Testis (tissue), 3 donors: ENCODE measurements around the gene SLC4A8. TPM values are rescaled to one million over a fixed set of nuclear protein-coding genes. Genes with fewer than 3 reads are reported as not detected.

Experiments used
- DNase-seq: peaks from one replicate; pipeline ENCODE4 v3.0.0-alpha.2; 2019
- H3K27ac ChIP-seq, 2 donors: fragments of 200-600 bp; sonication (generic); one replicate each; pipeline ENCODE4 v1.5.1; 2019
- H3K27me3 ChIP-seq: fragments of 200-600 bp; sonication (generic); one replicate; pipeline ENCODE4 v1.5.1; 2019
- H3K36me3 ChIP-seq: fragments of 200-600 bp; sonication (generic); one replicate; pipeline ENCODE4 v1.5.1; 2017; ENCODE audit warnings: low read depth; ENCODE audit errors: missing control alignments
- H3K4me1 ChIP-seq: fragments of 200-600 bp; sonication (generic); one replicate; pipeline ENCODE4 v1.5.1; 2019
- H3K4me3 ChIP-seq, 2 donors: fragments of 200-600 bp; sonication (generic); one replicate each; pipeline ENCODE4 v1.5.1; 2017 to 2019
- H3K9me3 ChIP-seq: fragments of 200-600 bp; sonication (generic); one replicate; pipeline ENCODE4 v1.5.1; 2017
- POLR2A ChIP-seq: fragments of 450-650 bp; IDR thresholded peaks from one replicate; pipeline ENCODE4 v1.6.1; 2017; ENCODE audit warnings: antibody characterized with exemption, mild to moderate bottlenecking, moderate library complexity
- WGBS, 2 donors: methylation state at CpG; one replicate each; pipeline ENCODE4 v1.1.5; 2018; 5-methylcytosine and 5-hydroxymethylcytosine counted together
- intact Hi-C: fragments of 100-400 bp; cut with DNase I; formaldehyde crosslinking; loops from one replicate; pipeline ENCODE4 v1.15.1; 2023; ENCODE audit warnings: low total_unique reads
- polyA plus RNA-seq: library from polyadenylated mRNA; stranded (reverse); fragments of 350-450 nt; fragmentation: Illumina TruSeq; extraction: RNeasy Lipid Tissue Mini Kit (QIAGEN cat#74804); gene quantifications from one replicate; pipeline ENCODE4 v1.2.3, GENCODE V29; 2014; ENCODE audit warnings: low read depth, low replicate concordance; ENCODE audit not compliant: insufficient read depth
- total RNA-seq, 2 donors: library from RNA; depleted of rRNA; stranded (reverse); fragments of >200 nt; gene quantifications; one replicate each; pipeline ENCODE4 v1.2.3, GENCODE V29; 2016
- TF ChIP-seq, protein P1 (sequence below), 3 experiments: fragments of 450-650 bp in 2 of 3; fragments of 200-600 bp in 1 of 3; sonication (generic) in 1 of 3; IDR thresholded peaks; one replicate each; pipeline ENCODE4 v1.5.1; 2016 to 2019; ENCODE audit warnings: antibody characterized with exemption in 3 of 3, mild to moderate bottlenecking in 2 of 3, moderate library complexity in 1 of 3

SLC4A8 gene
- total and polyA plus RNA-seq, 3 donors from 2014 or later: 52.7 to 78.6 (median 63.7) TPM

DNA sequence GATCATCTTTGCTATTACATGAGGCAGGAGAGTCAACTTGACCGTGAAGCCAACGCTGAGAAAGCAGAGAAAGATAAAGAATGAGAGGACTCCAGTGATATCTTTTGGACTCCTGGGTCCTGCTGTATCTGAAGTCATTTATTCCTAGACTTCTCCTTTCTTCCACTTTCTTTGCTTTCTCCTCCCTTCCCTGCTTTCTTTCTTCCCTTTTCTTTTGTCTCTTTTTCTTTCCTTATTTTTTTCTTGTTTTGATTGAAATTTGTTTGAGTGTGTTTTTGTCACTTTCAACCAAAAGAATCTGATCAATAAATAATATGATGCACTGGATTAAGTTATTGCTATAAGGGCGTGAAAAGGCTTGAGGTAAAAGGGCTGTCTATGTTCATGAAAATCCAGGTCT, 20.0 kb upstream of the SLC4A8 start:
- Histone ChIP-seq H3K27ac (no peak overlapping the region), H3K4me3 (no peak overlapping the region), H3K4me1 (peaks cover 4% of the 10 kb centered on the region), H3K9me3 (no peaks in the 10 kb centered on the region), H3K36me3 (no peaks in the 10 kb centered on the region), H3K27me3 (no peaks in the 10 kb centered on the region)
- 94 to 95% methylated on average over 3 of the region's 3 CpGs for WGBS, 2 donors
- intact Hi-C loops: no loop called here
- DNase-seq: no peak
- no peak for TF ChIP-seq POLR2A
- TF ChIP-seq, protein P1, sequence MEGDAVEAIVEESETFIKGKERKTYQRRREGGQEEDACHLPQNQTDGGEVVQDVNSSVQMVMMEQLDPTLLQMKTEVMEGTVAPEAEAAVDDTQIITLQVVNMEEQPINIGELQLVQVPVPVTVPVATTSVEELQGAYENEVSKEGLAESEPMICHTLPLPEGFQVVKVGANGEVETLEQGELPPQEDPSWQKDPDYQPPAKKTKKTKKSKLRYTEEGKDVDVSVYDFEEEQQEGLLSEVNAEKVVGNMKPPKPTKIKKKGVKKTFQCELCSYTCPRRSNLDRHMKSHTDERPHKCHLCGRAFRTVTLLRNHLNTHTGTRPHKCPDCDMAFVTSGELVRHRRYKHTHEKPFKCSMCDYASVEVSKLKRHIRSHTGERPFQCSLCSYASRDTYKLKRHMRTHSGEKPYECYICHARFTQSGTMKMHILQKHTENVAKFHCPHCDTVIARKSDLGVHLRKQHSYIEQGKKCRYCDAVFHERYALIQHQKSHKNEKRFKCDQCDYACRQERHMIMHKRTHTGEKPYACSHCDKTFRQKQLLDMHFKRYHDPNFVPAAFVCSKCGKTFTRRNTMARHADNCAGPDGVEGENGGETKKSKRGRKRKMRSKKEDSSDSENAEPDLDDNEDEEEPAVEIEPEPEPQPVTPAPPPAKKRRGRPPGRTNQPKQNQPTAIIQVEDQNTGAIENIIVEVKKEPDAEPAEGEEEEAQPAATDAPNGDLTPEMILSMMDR (IDR thresholded peaks at IDR 0.05): no peak

DNA sequence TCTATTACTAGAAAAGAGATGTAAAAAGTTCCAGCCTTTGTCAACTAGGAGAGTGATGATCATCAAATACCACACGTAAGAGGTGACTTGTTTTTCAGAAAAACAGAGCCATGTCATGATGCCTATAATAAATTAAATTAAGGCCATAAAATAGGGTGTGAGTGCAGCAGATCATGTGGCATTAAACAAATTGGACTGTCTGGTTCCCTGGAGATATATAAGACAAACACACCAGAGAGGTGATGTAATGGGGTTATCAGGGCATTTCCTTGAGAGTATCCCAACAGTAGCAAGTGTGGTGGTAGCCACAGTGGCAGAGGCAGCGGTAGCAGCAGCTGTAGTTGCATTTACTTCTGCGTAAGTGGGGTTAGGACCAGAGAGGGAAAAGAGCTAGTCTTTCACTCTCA, 18.8 kb upstream of the SLC4A8 start:
- no peak overlapping the region for H3K27ac ChIP-seq
- peaks cover 7% of the 10 kb centered on the region for H3K4me1 ChIP-seq
- H3K4me3 ChIP-seq: no peak overlapping the region
- 88 to 91% methylated on average over 3 of the region's 3 CpGs for WGBS, 2 donors
- no peaks in the 10 kb centered on the region for H3K36me3 ChIP-seq
- intact Hi-C loops: no loop called here
- no peak for TF ChIP-seq POLR2A
- TF ChIP-seq, protein P1 (IDR thresholded peaks at IDR 0.05): no peak
- no peaks in the 10 kb centered on the region for H3K9me3 ChIP-seq
- no peaks in the 10 kb centered on the region for H3K27me3 ChIP-seq
- DNase-seq: no peak

DNA sequence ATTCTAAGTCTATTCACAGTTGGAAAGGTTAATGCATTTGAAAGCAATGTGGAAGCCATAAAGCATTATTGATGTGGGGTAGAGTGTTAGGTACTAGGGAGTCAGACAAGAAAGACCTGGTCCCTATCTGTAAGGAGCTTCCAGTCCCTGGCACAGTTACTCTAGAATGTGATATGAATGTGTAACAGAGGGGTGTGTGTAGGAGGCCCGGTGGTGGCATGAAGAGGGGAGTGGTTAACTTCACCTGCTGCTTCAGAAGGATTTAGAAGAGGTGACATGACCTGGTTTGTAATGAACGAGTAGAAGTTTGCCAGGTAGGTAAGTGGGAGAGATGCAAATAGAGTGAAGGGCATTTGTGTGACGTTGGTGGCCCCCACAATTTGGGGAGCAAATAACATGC, 18.3 kb upstream of the SLC4A8 start:
- TF ChIP-seq, protein P1 (IDR thresholded peaks at IDR 0.05): no peak
- no peak for TF ChIP-seq POLR2A
- intact Hi-C loops: no loop called here
- DNase-seq: no peak
- H3K36me3 ChIP-seq: no peaks in the 10 kb centered on the region
- H3K9me3 ChIP-seq: no peaks in the 10 kb centered on the region
- H3K27ac ChIP-seq: no peak overlapping the region
- H3K27me3 ChIP-seq: no peaks in the 10 kb centered on the region
- WGBS, 2 donors: 59 to 81% methylated on average over 3 of the region's 3 CpGs
- H3K4me3 ChIP-seq: no peak overlapping the region
- H3K4me1 ChIP-seq: peaks cover 7% of the 10 kb centered on the region

DNA sequence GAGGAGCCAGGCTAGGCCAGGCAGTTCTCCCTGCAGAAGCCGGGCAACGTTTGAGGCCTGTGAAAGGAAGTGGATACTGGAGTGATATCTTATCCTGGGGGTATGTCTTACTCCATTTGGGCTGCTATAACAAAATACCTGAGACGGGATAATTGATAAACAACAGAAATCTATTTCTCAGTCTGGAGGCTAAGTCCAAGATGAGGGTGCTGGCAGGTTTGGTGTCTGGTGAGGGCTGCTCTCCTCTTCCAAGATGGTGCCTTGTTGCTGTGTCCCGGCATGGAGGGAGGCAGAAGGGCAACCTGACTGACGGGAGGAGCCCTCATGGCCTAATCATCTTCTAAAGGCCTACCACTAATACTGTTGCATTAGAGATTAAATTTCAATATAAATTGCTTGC, 17.8 kb upstream of the SLC4A8 start:
- H3K4me1 ChIP-seq: peaks cover 7% of the 10 kb centered on the region
- no peaks in the 10 kb centered on the region for H3K9me3 ChIP-seq
- no peaks in the 10 kb centered on the region for H3K27me3 ChIP-seq
- H3K36me3 ChIP-seq: no peaks in the 10 kb centered on the region
- no peak for DNase-seq
- intact Hi-C loops: no loop called here
- H3K27ac ChIP-seq: no peak overlapping the region
- 82 to 87% methylated on average over 5 of the region's 5 CpGs for WGBS, 2 donors
- no peak overlapping the region for H3K4me3 ChIP-seq
- no peak for TF ChIP-seq POLR2A
- TF ChIP-seq, protein P1 (IDR thresholded peaks at IDR 0.05): no peak

DNA sequence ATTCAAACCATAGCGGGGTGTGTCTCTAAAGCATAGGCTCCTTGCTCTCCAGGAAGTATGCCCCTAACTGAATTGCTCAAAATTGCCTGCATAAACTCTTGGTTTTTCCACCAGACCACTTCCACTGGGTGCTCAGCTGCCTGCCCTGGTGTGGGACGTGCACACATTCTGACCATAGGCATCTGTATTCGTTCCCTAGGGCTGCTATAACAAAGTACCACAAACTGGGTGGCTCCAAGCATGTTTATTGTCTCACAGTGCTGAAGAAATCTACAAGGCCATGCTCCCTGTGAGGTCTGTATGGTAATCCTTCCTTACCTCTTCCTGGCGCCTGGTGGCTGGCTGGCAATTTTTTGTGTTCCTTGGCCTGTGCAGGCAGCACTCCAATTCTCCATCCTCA, 17.0 kb upstream of the SLC4A8 start:
- DNase-seq: no peak
- H3K4me1 ChIP-seq: peaks cover 7% of the 10 kb centered on the region
- intact Hi-C loops: no loop called here
- no peak overlapping the region for H3K4me3 ChIP-seq
- no peaks in the 10 kb centered on the region for H3K27me3 ChIP-seq
- TF ChIP-seq, protein P1 (IDR thresholded peaks at IDR 0.05): no peak
- no peak for TF ChIP-seq POLR2A
- no peaks in the 10 kb centered on the region for H3K9me3 ChIP-seq
- no peak overlapping the region for H3K27ac ChIP-seq
- H3K36me3 ChIP-seq: no peaks in the 10 kb centered on the region
- WGBS, 2 donors: 55 to 67% methylated on average over 4 of the region's 4 CpGs
